IMR-90 (cell line): ENCODE data around the gene GANC. TPM values are rescaled to one million over a fixed set of nuclear protein-coding genes. Genes with fewer than 3 reads are reported as not detected.

ENCODE experiments used
- ATAC-seq: fragments of 200-7000 bp; cut with Tn5 transposase; 2 replicates; pipeline ENCODE4 v1.9.1; 2020; ENCODE audit warnings: low read depth, mild to moderate bottlenecking, moderate library complexity
- BruUV-seq: library from RNA; stranded (reverse); fragments of 400-500 nt; replicated peaks from 2 replicates; lab custom pipeline; 2021; lab: Mats Ljungman, UMichigan
- CTCF ChIA-PET: fragments of 300-600 bp; formaldehyde crosslinking; extraction: SDS; loops from one replicate; lab custom pipeline; 2021; ENCODE audit warnings: antibody characterized with exemption; lab: Yijun Ruan, JAX
- POLR2A ChIA-PET: fragments of 300-600 bp; sonication (Branson Sonifier 250); formaldehyde crosslinking; loops from one replicate; lab custom pipeline; 2022; ENCODE audit warnings: antibody characterized with exemption; ENCODE audit not compliant: unreplicated experiment; lab: Charles Lee
- DNase-seq: peaks from one replicate; pipeline ENCODE4 v3.0.0; 2013
- H2AFZ ChIP-seq: replicated peaks from 2 replicates; pipeline ENCODE3; 2013; ENCODE audit warnings: low read length, mild to moderate bottlenecking; ENCODE audit not compliant: poor library complexity
- H2AK5ac ChIP-seq: 2 replicates; pipeline ENCODE4 v1.6.1; 2013; ENCODE audit warnings: low read depth, low read length, inconsistent platforms
- H2AK9ac ChIP-seq: replicated peaks from 2 replicates; pipeline ENCODE3; 2013; ENCODE audit warnings: mild to moderate bottlenecking, low read depth, low read length, moderate library complexity; ENCODE audit not compliant: poor library complexity
- H2BK120ac ChIP-seq: 2 replicates; pipeline ENCODE4 v1.6.1; 2013; ENCODE audit warnings: low read depth, low read length, inconsistent platforms
- H2BK15ac ChIP-seq: 3 replicates; pipeline ENCODE4 v1.6.1; 2013; ENCODE audit warnings: low read depth, low read length, inconsistent platforms
- H2BK20ac ChIP-seq: 2 replicates; pipeline ENCODE4 v1.6.1; 2013; ENCODE audit warnings: low read depth, mild to moderate bottlenecking, inconsistent platforms, low read length, moderate library complexity
- H2BK5ac ChIP-seq: 2 replicates; pipeline ENCODE4 v1.6.1; 2013; ENCODE audit warnings: mild to moderate bottlenecking, low read depth, low read length, inconsistent platforms; ENCODE audit not compliant: poor library complexity, severe bottlenecking
- H3K14ac ChIP-seq: replicated peaks from 2 replicates; pipeline ENCODE4 v1.6.1; 2013; ENCODE audit warnings: low read depth, low read length, inconsistent platforms
- H3K18ac ChIP-seq: 2 replicates; pipeline ENCODE4 v1.6.1; 2013; ENCODE audit warnings: low read depth, low read length, control low read depth
- H3K23ac ChIP-seq: 2 replicates; pipeline ENCODE4 v1.6.1; 2013; ENCODE audit warnings: low read depth, low read length, inconsistent platforms
- H3K27ac ChIP-seq: 2 replicates; pipeline ENCODE4 v1.5.1; 2013; ENCODE audit warnings: mild to moderate bottlenecking, control low read depth, low read length; ENCODE audit not compliant: insufficient read depth
- H3K27me3 ChIP-seq: 2 replicates; pipeline ENCODE4 v1.6.1; 2013; ENCODE audit warnings: low read length; ENCODE audit not compliant: control insufficient read depth, insufficient read depth
- H3K36me3 ChIP-seq: 2 replicates; pipeline ENCODE4 v1.6.1; 2013; ENCODE audit warnings: low read length, mixed read lengths; ENCODE audit not compliant: control insufficient read depth, insufficient read depth
- H3K4ac ChIP-seq: 2 replicates; pipeline ENCODE4 v1.6.1; 2013; ENCODE audit warnings: low read depth, low read length, inconsistent platforms
- H3K4me1 ChIP-seq: 2 replicates; pipeline ENCODE4 v1.6.1; 2013; ENCODE audit warnings: low read length, mixed read lengths; ENCODE audit not compliant: control insufficient read depth, insufficient read depth
- H3K4me2 ChIP-seq: 2 replicates; pipeline ENCODE4 v1.6.1; 2013; ENCODE audit warnings: low read depth, mild to moderate bottlenecking, control low read depth, low read length, moderate library complexity
- H3K4me3 ChIP-seq: 2 replicates; pipeline ENCODE4 v1.5.1; 2013; ENCODE audit warnings: low read depth, mild to moderate bottlenecking, control low read depth, low read length, moderate library complexity; ENCODE audit not compliant: insufficient read depth
- H3K56ac ChIP-seq: 2 replicates; pipeline ENCODE4 v1.6.1; 2013; ENCODE audit warnings: low read length, inconsistent platforms; ENCODE audit not compliant: insufficient read depth; ENCODE audit errors: extremely low read depth
- H3K79me1 ChIP-seq, 2 experiments: 2 replicates each; pipeline ENCODE4 v1.6.1; 2013; ENCODE audit warnings: low read length in 2 of 2, inconsistent platforms in 1 of 2, low read depth in 1 of 2
- H3K9ac ChIP-seq: 2 replicates; pipeline ENCODE4 v1.6.1; 2013; ENCODE audit warnings: low read depth, low read length, control low read depth
- H3K9me1 ChIP-seq: 2 replicates; pipeline ENCODE4 v1.6.1; 2013; ENCODE audit warnings: low read length, inconsistent platforms; ENCODE audit not compliant: insufficient read depth
- H3K9me3 ChIP-seq: 2 replicates; pipeline ENCODE4 v1.6.1; 2013; ENCODE audit warnings: low read length; ENCODE audit not compliant: control insufficient read depth, insufficient read depth
- H4K20me1 ChIP-seq: 2 replicates; pipeline ENCODE4 v1.6.1; 2013; ENCODE audit warnings: low read length, inconsistent platforms; ENCODE audit not compliant: insufficient read depth
- H4K5ac ChIP-seq: 2 replicates; pipeline ENCODE4 v1.6.1; 2013; ENCODE audit warnings: mild to moderate bottlenecking, low read depth, low read length, control low read depth
- H4K8ac ChIP-seq, 2 experiments: 2 replicates each; pipeline ENCODE4 v1.6.1; 2013; ENCODE audit warnings: low read depth in 2 of 2, low read length in 2 of 2, control low read depth in 1 of 2, inconsistent platforms in 1 of 2
- H4K91ac ChIP-seq: 2 replicates; pipeline ENCODE4 v1.6.1; 2013; ENCODE audit warnings: low read depth, low read length, inconsistent platforms; ENCODE audit not compliant: insufficient read depth
- MAZ ChIP-seq: IDR thresholded peaks from 2 replicates; pipeline ENCODE4 v1.6.1; 2012; ENCODE audit warnings: low read depth, mild to moderate bottlenecking, low read length, improper control_type of control experiment, moderate library complexity, borderline replicate concordance
- NFE2L2 ChIP-seq: fragments of 150-350 bp; IDR thresholded peaks from 2 replicates; pipeline ENCODE4 v1.6.1; 2016; ENCODE audit warnings: low read depth, mild to moderate bottlenecking, low read length
- WGBS, 2 experiments: methylation state at CpG; one replicate each; pipeline versions ENCODE4 v1.1.5 to v1.1.7; 2013; ENCODE audit warnings: missing lambda C conversion rate in 2 of 2; ENCODE audit not compliant: insufficient read length in 1 of 2; ENCODE audit errors: extremely low coverage in 2 of 2; 5-methylcytosine and 5-hydroxymethylcytosine counted together
- dilution Hi-C: fragments of 300-500 bp; cut with HindIII; formaldehyde crosslinking; loops from one replicate; pipeline ENCODE4 v1.14.3; 2018; ENCODE audit warnings: low sequenced_read_pairs; ENCODE audit not compliant: unreplicated experiment
- in situ Hi-C: fragments of 300-500 bp; cut with MboI; formaldehyde crosslinking; loops from 3 replicates; pipeline ENCODE4 v1.14.3; 2019; ENCODE audit warnings: low sequenced_read_pairs, inconsistent platforms, mixed read lengths
- intact Hi-C: fragments of 100-400 bp; cut with micrococcal nuclease; formaldehyde crosslinking; loops from 2 replicates; pipeline ENCODE4 v1.10.0; 2022
- polyA plus RNA-seq, 3 experiments: library from polyadenylated mRNA; depleted of rRNA; stranded (reverse); fragments of >200 nt; gene quantifications; 2 replicates each; pipeline ENCODE4 v1.2.3, GENCODE V29; 2012; ENCODE audit warnings: low replicate concordance in 1 of 3
- total RNA-seq: library from RNA; depleted of rRNA; stranded (reverse); fragments of >200 nt; gene quantifications from 2 replicates; pipeline ENCODE4 v1.2.3, GENCODE V29; 2012
- TF ChIP-seq, protein P1 (sequence below): conservative IDR thresholded peaks from 2 replicates; pipeline ENCODE4 v1.5.1; 2012; ENCODE audit warnings: mild to moderate bottlenecking, low read depth, low read length, improper control_type of control experiment

Gene GANC
- total and polyA plus RNA-seq, 2 of the 4 experiments (the other 2 are of a cell fraction): 7.1 to 19.2 TPM

DNA sequence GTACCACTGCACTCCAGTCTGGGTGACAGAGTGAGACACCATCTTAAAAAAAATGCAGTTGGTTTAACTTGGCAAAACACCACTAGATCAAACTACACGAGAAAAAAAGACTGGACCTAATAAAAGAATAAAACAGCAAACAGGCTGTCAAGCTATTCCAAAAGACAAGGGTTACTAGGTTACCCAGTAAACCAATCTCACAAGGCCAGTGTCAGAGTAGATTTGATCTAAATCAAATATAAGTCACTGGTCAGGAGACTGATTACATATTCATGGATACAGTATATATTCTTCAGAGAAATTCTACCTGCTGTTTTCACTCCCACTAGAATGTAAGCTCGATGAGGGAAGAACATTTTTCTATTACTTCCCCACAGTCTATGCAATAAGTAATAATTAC, 2.5 kb upstream of the GANC start:
- ChIA-PET CTCF (interaction anchor here (0.5 to 0.6 kb wide), 2 partner anchors 11 to 1015 kb away, joined by 3 read pairs; no protein-coding TSS in a partner anchor), POLR2A (no interaction called here)
- no peak overlapping the region for H2BK5ac ChIP-seq
- no peak overlapping the region for H3K4me3 ChIP-seq
- no peaks in the 10 kb centered on the region for H3K9me3 ChIP-seq
- intact Hi-C loops: loop anchor here (10.0 kb wide), 1 partner anchor 184 kb away; no protein-coding TSS in a partner anchor
- H3K4me1 ChIP-seq: peaks cover 5% of the 10 kb centered on the region; the same call in 1 of the 2 replicates
- dilution Hi-C loops: no loop called here
- H3K79me1 ChIP-seq: peaks cover 7 to 20% of the 10 kb centered on the region in 2 experiments
- no peak overlapping the region for H4K91ac ChIP-seq
- H3K27ac ChIP-seq: no peak overlapping the region
- ATAC-seq (no peak), DNase-seq (no peak)
- H3K4me2 ChIP-seq: no peak overlapping the region
- no peak overlapping the region for H2AK5ac ChIP-seq
- no peak overlapping the region for H3K9ac ChIP-seq
- BruUV-seq: no TSS peak
- H3K18ac ChIP-seq: no peak overlapping the region
- peaks cover 12% of the 10 kb centered on the region for H3K36me3 ChIP-seq
- H2BK120ac ChIP-seq: no peak overlapping the region
- no peaks in the 10 kb centered on the region for H3K27me3 ChIP-seq
- H3K14ac ChIP-seq: no peak overlapping the region
- in situ Hi-C loops: no loop called here
- no peak overlapping the region for H4K8ac ChIP-seq
- H3K56ac ChIP-seq: no peak overlapping the region
- H3K23ac ChIP-seq: no peak overlapping the region
- no peak overlapping the region for H2AK9ac ChIP-seq
- no peak overlapping the region for H2AFZ ChIP-seq
- no peak overlapping the region for H4K5ac ChIP-seq
- no peak overlapping the region for H2BK20ac ChIP-seq
- peaks cover 3% of the 10 kb centered on the region; the same call in 1 of the 2 replicates for H4K20me1 ChIP-seq
- H2BK15ac ChIP-seq: no peak overlapping the region
- TF ChIP-seq, protein P1, sequence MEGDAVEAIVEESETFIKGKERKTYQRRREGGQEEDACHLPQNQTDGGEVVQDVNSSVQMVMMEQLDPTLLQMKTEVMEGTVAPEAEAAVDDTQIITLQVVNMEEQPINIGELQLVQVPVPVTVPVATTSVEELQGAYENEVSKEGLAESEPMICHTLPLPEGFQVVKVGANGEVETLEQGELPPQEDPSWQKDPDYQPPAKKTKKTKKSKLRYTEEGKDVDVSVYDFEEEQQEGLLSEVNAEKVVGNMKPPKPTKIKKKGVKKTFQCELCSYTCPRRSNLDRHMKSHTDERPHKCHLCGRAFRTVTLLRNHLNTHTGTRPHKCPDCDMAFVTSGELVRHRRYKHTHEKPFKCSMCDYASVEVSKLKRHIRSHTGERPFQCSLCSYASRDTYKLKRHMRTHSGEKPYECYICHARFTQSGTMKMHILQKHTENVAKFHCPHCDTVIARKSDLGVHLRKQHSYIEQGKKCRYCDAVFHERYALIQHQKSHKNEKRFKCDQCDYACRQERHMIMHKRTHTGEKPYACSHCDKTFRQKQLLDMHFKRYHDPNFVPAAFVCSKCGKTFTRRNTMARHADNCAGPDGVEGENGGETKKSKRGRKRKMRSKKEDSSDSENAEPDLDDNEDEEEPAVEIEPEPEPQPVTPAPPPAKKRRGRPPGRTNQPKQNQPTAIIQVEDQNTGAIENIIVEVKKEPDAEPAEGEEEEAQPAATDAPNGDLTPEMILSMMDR: no peak
- TF ChIP-seq NFE2L2: no peak
- no peak for TF ChIP-seq MAZ
- WGBS, 2 experiments: no CpG with 5 or more reads among the region's 2 CpGs
- H3K9me1 ChIP-seq: no peaks in the 10 kb centered on the region; the same call in 1 of the 2 replicates
- H3K4ac ChIP-seq: no peak overlapping the region
